AG09309 (cell line): Measurements from ENCODE around the gene SGK1.
"Not testable (repeated sequence)": the region's sequence is repeated elsewhere in the genome, so short reads cannot be mapped to it uniquely, and the experiment has no call there.

Source experiments
- DNase-seq: peaks from one replicate; pipeline ENCODE4 v3.0.0-alpha.2; 2010; ENCODE audit warnings: low read depth
- H3K4me3 ChIP-seq: 2 replicates; pipeline ENCODE4 v1.5.1; 2011; ENCODE audit warnings: mild to moderate bottlenecking, low read depth, low read length, moderate library complexity; ENCODE audit not compliant: control insufficient read depth
- CTCF ChIP-seq: IDR thresholded peaks from 2 replicates; pipeline ENCODE4 v1.5.1; 2011; ENCODE audit warnings: mild to moderate bottlenecking, low read depth, low read length, inconsistent platforms; ENCODE audit not compliant: insufficient read depth, control insufficient read depth; ENCODE audit errors: missing control alignments

Gene SGK1

GRCh38 chr6:134204031-134204430 is 113.9 kb downstream of the SGK1 start:
- no peak for DNase-seq
- no peak for TF ChIP-seq CTCF

GRCh38 chr6:134201716-134202115 is 116.2 kb downstream of the SGK1 start:
- H3K4me3 ChIP-seq, result no peak overlapping the region
- no peak for DNase-seq
- TF ChIP-seq CTCF, result no peak

More at GRCh38 chr6:134204031-134204430, 113.9 kb downstream of the SGK1 start:
- H3K4me3 ChIP-seq, result no peak overlapping the region

GRCh38 chr6:134199848-134200606 is 117.9 kb downstream of the SGK1 start:
- no peak for DNase-seq
- no peak overlapping the region for H3K4me3 ChIP-seq
- no peak for TF ChIP-seq CTCF

GRCh38 chr6:134198093-134198492 is 119.8 kb downstream of the SGK1 start:
- H3K4me3 ChIP-seq, result no peak overlapping the region
- no peak for TF ChIP-seq CTCF
- no peak for DNase-seq

- DNase-seq, H3K4me3 ChIP-seq: not testable (repeated sequence)
These were observed 120.2 kb downstream of the SGK1 start for GRCh38 chr6:134197685-134198084.

- no peak for DNase-seq
- no peak for TF ChIP-seq CTCF
- no peak overlapping the region for H3K4me3 ChIP-seq
These were observed 121.2 kb downstream of the SGK1 start for GRCh38 chr6:134196568-134197193.

- DNase-seq, result no peak
- no peak for TF ChIP-seq CTCF
These were observed 121.9 kb downstream of the SGK1 start for GRCh38 chr6:134195985-134196384.

More at GRCh38 chr6:134195985-134196384, 121.9 kb downstream of the SGK1 start:
- no peak overlapping the region for H3K4me3 ChIP-seq
